Progenitor cell of endocrine pancreas (in vitro differentiated cells): ENCODE data around the gene EVI5L. TPM values are rescaled to one million over a fixed set of nuclear protein-coding genes. Genes with fewer than 3 reads are reported as not detected.

Experiments
- DNase-seq: peaks from one replicate; pipeline ENCODE4 v3.0.0; 2021; ENCODE audit warnings: low spot score; ENCODE audit not compliant: unreplicated experiment
- H3K27ac Mint-ChIP-seq: 2 replicates; pipeline ENCODE4 v1.8.0; 2021; ENCODE audit warnings: mild to moderate bottlenecking, moderate library complexity, mixed read lengths
- H3K27me3 Mint-ChIP-seq: 2 replicates; pipeline ENCODE4 v1.8.0; 2021; ENCODE audit warnings: mixed read lengths
- H3K36me3 Mint-ChIP-seq: 2 replicates; pipeline ENCODE4 v1.8.0; 2022; ENCODE audit warnings: mixed read lengths; ENCODE audit not compliant: insufficient read depth
- H3K4me1 Mint-ChIP-seq: 2 replicates; pipeline ENCODE4 v1.8.0; 2021; ENCODE audit warnings: low read depth, mixed read lengths
- H3K4me3 Mint-ChIP-seq: 2 replicates; pipeline ENCODE4 v1.8.0; 2021; ENCODE audit warnings: low read depth, mild to moderate bottlenecking, moderate library complexity, mixed read lengths
- H3K9me3 Mint-ChIP-seq: 2 replicates; pipeline ENCODE4 v1.8.0; 2021; ENCODE audit warnings: low read depth, mixed read lengths
- total RNA-seq: library from RNA; stranded (reverse); gene quantifications from 2 replicates; pipeline ENCODE4 v1.2.1, GENCODE V29; 2021
- TF ChIP-seq, protein P1 (sequence below): fragments of 200-600 bp; sonication (generic); IDR thresholded peaks from one replicate; pipeline ENCODE4 v1.5.0; 2021; ENCODE audit warnings: antibody characterized with exemption, mild to moderate bottlenecking; ENCODE audit not compliant: unreplicated experiment

EVI5L gene
- total RNA-seq, 1 donor from 2014 or later: 16.2 TPM

DNA sequence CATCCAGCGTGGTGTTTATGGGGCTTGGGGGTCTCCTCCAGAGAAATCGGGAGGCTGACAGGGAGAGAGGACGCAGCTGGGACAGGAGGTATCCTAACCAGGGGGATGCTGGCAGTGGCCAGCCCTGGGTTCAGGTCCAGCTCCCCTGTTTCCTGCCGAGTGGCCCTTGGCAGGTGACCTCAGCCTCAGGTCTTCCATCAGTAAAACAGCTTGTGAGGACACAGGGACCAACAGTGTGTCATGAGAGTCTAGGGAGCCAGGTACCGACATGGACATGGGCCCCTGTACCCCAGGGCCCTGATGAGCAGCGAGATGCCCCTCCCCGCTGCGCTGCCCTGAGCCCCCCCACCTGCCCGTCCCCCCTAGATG lies 19.6 kb downstream of the EVI5L start:
- H3K4me3 Mint-ChIP-seq: no peak overlapping the region
- no peak for DNase-seq
- H3K27me3 Mint-ChIP-seq: no peaks in the 10 kb centered on the region
- TF ChIP-seq, protein P1, sequence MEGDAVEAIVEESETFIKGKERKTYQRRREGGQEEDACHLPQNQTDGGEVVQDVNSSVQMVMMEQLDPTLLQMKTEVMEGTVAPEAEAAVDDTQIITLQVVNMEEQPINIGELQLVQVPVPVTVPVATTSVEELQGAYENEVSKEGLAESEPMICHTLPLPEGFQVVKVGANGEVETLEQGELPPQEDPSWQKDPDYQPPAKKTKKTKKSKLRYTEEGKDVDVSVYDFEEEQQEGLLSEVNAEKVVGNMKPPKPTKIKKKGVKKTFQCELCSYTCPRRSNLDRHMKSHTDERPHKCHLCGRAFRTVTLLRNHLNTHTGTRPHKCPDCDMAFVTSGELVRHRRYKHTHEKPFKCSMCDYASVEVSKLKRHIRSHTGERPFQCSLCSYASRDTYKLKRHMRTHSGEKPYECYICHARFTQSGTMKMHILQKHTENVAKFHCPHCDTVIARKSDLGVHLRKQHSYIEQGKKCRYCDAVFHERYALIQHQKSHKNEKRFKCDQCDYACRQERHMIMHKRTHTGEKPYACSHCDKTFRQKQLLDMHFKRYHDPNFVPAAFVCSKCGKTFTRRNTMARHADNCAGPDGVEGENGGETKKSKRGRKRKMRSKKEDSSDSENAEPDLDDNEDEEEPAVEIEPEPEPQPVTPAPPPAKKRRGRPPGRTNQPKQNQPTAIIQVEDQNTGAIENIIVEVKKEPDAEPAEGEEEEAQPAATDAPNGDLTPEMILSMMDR: no peak
- no peaks in the 10 kb centered on the region for H3K9me3 Mint-ChIP-seq
- no peaks in the 10 kb centered on the region for H3K36me3 Mint-ChIP-seq
- H3K27ac Mint-ChIP-seq: no peak overlapping the region
- H3K4me1 Mint-ChIP-seq: peaks cover 4% of the 10 kb centered on the region

DNA sequence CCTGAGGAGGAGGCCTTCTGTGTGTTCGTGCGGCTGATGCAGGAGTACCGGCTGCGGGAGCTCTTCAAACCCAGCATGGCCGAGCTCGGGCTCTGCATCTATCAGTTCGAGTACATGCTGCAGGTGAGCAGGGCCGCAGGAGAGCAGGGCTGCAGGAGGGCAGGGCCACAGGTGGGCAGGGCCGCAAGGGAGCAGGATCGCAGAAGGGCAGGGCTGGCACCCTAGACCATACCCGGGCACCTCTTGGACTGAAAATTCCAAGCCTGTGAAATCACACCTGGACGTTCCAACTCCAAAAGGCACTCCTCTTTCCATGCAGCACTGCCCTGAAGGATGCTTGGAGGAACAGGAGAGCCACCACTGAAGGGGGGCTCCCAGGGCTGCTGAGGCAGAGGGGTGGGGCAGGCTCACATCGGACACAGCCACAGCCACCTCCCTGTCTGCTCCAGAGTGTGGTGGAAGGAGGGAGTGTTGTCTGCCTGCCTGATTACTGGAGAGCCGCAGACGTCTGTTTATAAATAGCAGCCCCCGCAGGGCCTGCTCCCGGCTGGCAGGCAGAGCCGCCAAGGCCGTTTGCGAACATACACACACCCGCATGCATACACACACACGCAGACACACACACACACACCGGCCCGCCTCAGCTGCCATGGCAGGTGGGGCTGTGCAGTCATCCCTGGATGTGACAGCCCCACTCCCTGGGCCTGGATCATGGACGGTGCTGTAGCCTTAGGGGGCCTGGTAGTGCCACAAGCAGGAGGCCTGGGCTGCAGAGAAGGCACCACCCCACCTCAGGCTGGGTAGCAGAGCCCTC lies 20.2 kb downstream of the EVI5L start:
- Mint-ChIP-seq H3K27me3 (no peaks in the 10 kb centered on the region), H3K36me3 (no peaks in the 10 kb centered on the region), H3K4me3 (no peak overlapping the region), H3K4me1 (peaks cover 4% of the 10 kb centered on the region), H3K27ac (no peak overlapping the region), H3K9me3 (no peaks in the 10 kb centered on the region)
- TF ChIP-seq, protein P1: no peak
- DNase-seq: no peak

DNA sequence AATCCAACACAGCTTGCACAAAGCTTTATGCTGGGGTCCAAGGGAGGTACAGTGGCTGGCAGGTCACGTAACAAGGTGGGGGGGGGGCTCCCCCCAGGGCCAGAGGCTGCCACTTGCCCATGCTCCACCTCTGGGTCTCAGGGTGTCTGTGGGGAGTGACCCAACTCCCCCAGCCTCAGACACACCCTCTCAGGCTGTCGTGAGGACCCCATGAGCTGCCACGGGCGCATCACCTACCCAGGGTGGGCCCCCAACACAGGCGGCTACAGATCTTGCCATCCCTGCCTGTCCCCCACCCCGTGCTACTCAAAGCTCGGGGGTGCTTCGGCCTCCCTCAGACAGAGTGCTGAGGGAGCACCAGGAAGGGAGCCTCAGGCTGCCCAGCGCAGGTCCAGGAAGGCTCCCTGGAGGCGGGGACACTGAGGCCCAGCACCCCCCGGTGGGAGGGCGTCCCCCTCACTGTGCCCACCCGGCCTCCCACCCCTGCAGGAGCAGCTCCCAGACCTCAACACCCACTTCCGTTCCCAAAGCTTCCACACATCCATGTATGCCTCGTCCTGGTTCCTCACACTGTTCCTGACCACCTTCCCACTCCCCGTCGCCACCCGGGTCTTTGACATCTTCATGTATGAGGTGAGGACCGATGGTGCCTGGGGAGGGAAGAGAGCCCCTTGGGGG lies 21.1 kb downstream of the EVI5L start:
- DNase-seq: no peak
- no peak overlapping the region for H3K4me3 Mint-ChIP-seq
- peaks cover 4% of the 10 kb centered on the region for H3K4me1 Mint-ChIP-seq
- H3K9me3 Mint-ChIP-seq: no peaks in the 10 kb centered on the region
- no peaks in the 10 kb centered on the region for H3K36me3 Mint-ChIP-seq
- H3K27ac Mint-ChIP-seq: no peak overlapping the region
- TF ChIP-seq, protein P1: no peak
- no peaks in the 10 kb centered on the region for H3K27me3 Mint-ChIP-seq

DNA sequence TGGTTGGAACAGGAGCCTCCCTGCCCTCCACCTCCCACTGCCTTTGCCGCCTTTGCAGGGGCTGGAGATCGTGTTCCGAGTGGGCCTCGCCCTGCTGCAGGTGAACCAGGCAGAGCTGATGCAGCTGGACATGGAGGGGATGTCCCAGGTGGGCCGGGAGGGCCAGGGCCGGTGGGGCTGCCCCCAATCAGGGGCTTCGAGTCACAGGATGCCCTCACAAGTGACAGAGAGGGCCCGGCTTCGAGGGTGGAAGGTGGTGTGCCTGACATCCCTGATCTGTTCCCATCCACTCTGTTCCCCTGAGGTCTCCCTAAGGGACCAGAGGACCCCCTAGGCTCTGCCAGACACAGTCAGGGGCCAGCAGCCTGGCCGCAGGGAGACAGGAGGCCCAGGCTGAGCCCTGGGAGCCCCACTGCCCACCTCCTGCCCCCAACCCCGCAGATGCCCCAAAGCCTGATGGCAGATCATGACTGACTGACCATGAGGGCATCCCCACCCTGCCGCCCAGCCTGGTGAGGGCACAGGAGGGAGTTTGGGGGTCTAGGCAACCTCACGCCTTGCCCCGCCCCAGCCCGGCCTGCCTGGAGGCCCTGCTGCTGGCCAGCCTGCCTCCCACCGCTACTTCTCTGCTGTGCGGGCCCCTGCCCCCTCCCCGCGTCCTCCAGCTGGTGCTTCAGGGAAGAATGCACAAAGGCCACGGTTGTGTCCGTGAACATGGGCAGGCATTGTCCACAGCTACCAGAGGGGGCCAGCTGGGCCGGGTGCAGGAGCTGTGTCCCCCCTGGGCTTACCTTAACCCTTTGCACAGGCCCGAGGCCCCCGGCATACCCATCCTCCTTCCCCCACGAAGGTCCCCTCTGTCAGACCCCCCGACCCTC lies 21.8 kb downstream of the EVI5L start:
- TF ChIP-seq, protein P1: no peak
- peaks cover 4% of the 10 kb centered on the region for H3K4me1 Mint-ChIP-seq
- no peaks in the 10 kb centered on the region for H3K36me3 Mint-ChIP-seq
- H3K4me3 Mint-ChIP-seq: no peak overlapping the region
- H3K27ac Mint-ChIP-seq: no peak overlapping the region
- no peaks in the 10 kb centered on the region for H3K9me3 Mint-ChIP-seq
- no peak for DNase-seq
- H3K27me3 Mint-ChIP-seq: peaks cover 4% of the 10 kb centered on the region
